Caco-2 (cell line): Measurements from ENCODE around the gene GDF11. TPM values are rescaled to one million over a fixed set of nuclear protein-coding genes. Genes with fewer than 3 reads are reported as not detected.

ENCODE experiments used
- BruUV-seq: library from RNA; stranded (reverse); fragments of 400-500 nt; replicated peaks from 2 replicates; lab custom pipeline; 2021; lab: Mats Ljungman, UMichigan
- CTCF ChIA-PET: fragments of 300-600 bp; sonication (Branson Sonifier 250); formaldehyde crosslinking; loops from one replicate; lab custom pipeline; 2022; ENCODE audit warnings: antibody characterized with exemption; lab: Charles Lee
- POLR2A ChIA-PET: fragments of 300-600 bp; sonication (Branson Sonifier 250); formaldehyde crosslinking; loops from one replicate; lab custom pipeline; 2022; ENCODE audit warnings: antibody characterized with exemption; lab: Charles Lee
- DNase-seq, 2 experiments: peaks; one replicate each; pipeline versions ENCODE4 v3.0.0 to v3.0.0-alpha.2; 2020 to 2022
- H3K27me3 ChIP-seq: replicated peaks from 2 replicates; pipeline ENCODE4 v1.6.0; 2011; ENCODE audit warnings: low read length; ENCODE audit not compliant: control insufficient read depth, insufficient read depth
- H3K36me3 ChIP-seq: 2 replicates; pipeline ENCODE4 v1.5.1; 2011; ENCODE audit warnings: low read length; ENCODE audit not compliant: control insufficient read depth, insufficient read depth
- H3K4me1 ChIP-seq: fragments of 250-450 bp; sonication (Bioruptor Pico); 2 replicates; pipeline ENCODE4 v1.5.1; 2020; ENCODE audit warnings: mild to moderate bottlenecking
- H3K4me3 ChIP-seq: 2 replicates; pipeline ENCODE4 v1.5.1; 2011; ENCODE audit warnings: low read depth, mild to moderate bottlenecking, control low read depth, low read length
- H3K9me3 ChIP-seq: fragments of 250-450 bp; sonication (Bioruptor Pico); 2 replicates; pipeline ENCODE4 v1.5.1; 2020; ENCODE audit warnings: mild to moderate bottlenecking, moderate library complexity
- H3K27ac Mint-ChIP-seq: one replicate; pipeline ENCODE4 v1.8.0; 2022; ENCODE audit warnings: mixed read lengths; ENCODE audit not compliant: unreplicated experiment
- H3K27me3 Mint-ChIP-seq: one replicate; pipeline ENCODE4 v1.8.0; 2022; ENCODE audit warnings: mixed read lengths; ENCODE audit not compliant: insufficient read depth, unreplicated experiment
- H3K36me3 Mint-ChIP-seq: one replicate; pipeline ENCODE4 v1.8.0; 2022; ENCODE audit warnings: mild to moderate bottlenecking, mixed read lengths; ENCODE audit not compliant: insufficient read depth, unreplicated experiment
- H3K4me1 Mint-ChIP-seq: one replicate; pipeline ENCODE4 v1.8.0; 2022; ENCODE audit warnings: low read depth, mixed read lengths; ENCODE audit not compliant: unreplicated experiment
- H3K4me3 Mint-ChIP-seq: one replicate; pipeline ENCODE4 v1.8.0; 2022; ENCODE audit warnings: mild to moderate bottlenecking, moderate library complexity, mixed read lengths; ENCODE audit not compliant: unreplicated experiment
- H3K9me3 Mint-ChIP-seq: one replicate; pipeline ENCODE4 v1.8.0; 2022; ENCODE audit warnings: mixed read lengths; ENCODE audit not compliant: unreplicated experiment
- CTCF ChIP-seq, 2 experiments: fragments of 200-600 bp in 1 of 2; IDR thresholded peaks; 1 replicate in 1 of 2; 2 replicates in 1 of 2; pipeline versions ENCODE4 v1.5.1 to v1.8.0; 2011 to 2022; ENCODE audit warnings: antibody characterized with exemption in 1 of 2, control low read depth in 1 of 2, inconsistent platforms in 1 of 2, low read depth in 1 of 2, low read length in 1 of 2, mild to moderate bottlenecking in 1 of 2, moderate library complexity in 1 of 2; ENCODE audit not compliant: insufficient read depth in 1 of 2, severe bottlenecking in 1 of 2, unreplicated experiment in 1 of 2
- intact Hi-C: fragments of 100-400 bp; cut with micrococcal nuclease; formaldehyde crosslinking; loops from one replicate; pipeline ENCODE4 v1.10.0; 2022; ENCODE audit not compliant: unreplicated experiment
- total RNA-seq: library from RNA; stranded (reverse); gene quantifications from 2 replicates; pipeline ENCODE4 v1.2.3, GENCODE V29; 2022

The GDF11 gene
- total RNA-seq, 1 experiment from 2014 or later: 11.0 TPM

GRCh38 chr12:55771736-55772135 lies 28.8 kb downstream of the GDF11 start:
- Mint-ChIP-seq H3K36me3 (peaks cover 78% of the 10 kb centered on the region), H3K4me1 (peaks cover 7% of the 10 kb centered on the region), H3K27ac (no peak overlapping the region), H3K9me3 (no peaks in the 10 kb centered on the region), H3K27me3 (no peaks in the 10 kb centered on the region), H3K4me3 (no peak overlapping the region)
- no peak for DNase-seq
- Histone ChIP-seq H3K4me1 (no peaks in the 10 kb centered on the region), H3K27me3 (no peaks in the 10 kb centered on the region), H3K9me3 (no peaks in the 10 kb centered on the region), H3K36me3 (peaks cover 2% of the 10 kb centered on the region; the same call in 1 of the 2 replicates), H3K4me3 (no peak overlapping the region)
- BruUV-seq: no TSS peak
- ChIA-PET POLR2A (no interaction called here), CTCF (no interaction called here)
- intact Hi-C loops: no loop called here
- no peak for TF ChIP-seq CTCF (IDR thresholded peaks at IDR 0.05; ENCODE audit: insufficient read depth in 1 of 2, low read depth in 1 of 2, low read length in 1 of 2, severe bottlenecking in 1 of 2, unreplicated experiment in 1 of 2)

- POLR2A ChIA-PET: interaction anchor here (1.6 kb wide), 1 partner anchor 40 kb away, joined by 9 read pairs; the partner anchor contains the start of genes ORMDL2 and SARNP
- BruUV-seq: no TSS peak
- CTCF ChIA-PET: interaction anchor here (0.7 to 2.1 kb wide), 5 partner anchors 20 to 96 kb away, joined by 3 to 11 read pairs (median 5); a partner anchor contains a TSS
- Histone ChIP-seq H3K4me1 (peaks cover 21% of the 10 kb centered on the region), H3K9me3 (no peaks in the 10 kb centered on the region), H3K27me3 (no peaks in the 10 kb centered on the region), H3K36me3 (0 out of 2 replicates have a peak, but pooled peaks cover 2% of the 10 kb centered on the region), H3K4me3 (no peak overlapping the region)
- Mint-ChIP-seq H3K27ac (peak overlapping the region; percentile 50), H3K4me3 (no peak overlapping the region), H3K27me3 (no peaks in the 10 kb centered on the region), H3K36me3 (peaks cover 92% of the 10 kb centered on the region), H3K4me1 (peaks cover 13% of the 10 kb centered on the region), H3K9me3 (no peaks in the 10 kb centered on the region)
- intact Hi-C loops: loop anchor here (1.0 kb wide), 1 partner anchor 11 kb away; no protein-coding TSS in a partner anchor
- no peak for TF ChIP-seq CTCF (IDR thresholded peaks at IDR 0.05; ENCODE audit: insufficient read depth in 1 of 2, low read depth in 1 of 2, low read length in 1 of 2, severe bottlenecking in 1 of 2, unreplicated experiment in 1 of 2)
- no peak for DNase-seq
Observed at GRCh38 chr12:55777856-55778255, 34.9 kb downstream of the GDF11 start.

GRCh38 chr12:55780685-55781084 lies 37.8 kb downstream of the GDF11 start:
- Mint-ChIP-seq H3K4me1 (peaks cover 13% of the 10 kb centered on the region), H3K9me3 (no peaks in the 10 kb centered on the region), H3K27ac (no peak overlapping the region), H3K36me3 (peaks cover 98% of the 10 kb centered on the region), H3K4me3 (no peak overlapping the region), H3K27me3 (no peaks in the 10 kb centered on the region)
- H3K27me3 ChIP-seq: no peaks in the 10 kb centered on the region
- no peak overlapping the region for H3K4me3 ChIP-seq
- H3K9me3 ChIP-seq: no peaks in the 10 kb centered on the region
- peaks cover 21% of the 10 kb centered on the region for H3K4me1 ChIP-seq
- ChIA-PET CTCF (interaction anchor here (0.7 kb wide), 1 partner anchor 146 kb away, joined by 4 read pairs; no protein-coding TSS in a partner anchor), POLR2A (no interaction called here)
- intact Hi-C loops: no loop called here
- H3K36me3 ChIP-seq: 0 out of 2 replicates have a peak, but pooled peaks cover 2% of the 10 kb centered on the region
- BruUV-seq: no TSS peak
- no peak for TF ChIP-seq CTCF (IDR thresholded peaks at IDR 0.05; ENCODE audit: insufficient read depth in 1 of 2, low read depth in 1 of 2, low read length in 1 of 2, severe bottlenecking in 1 of 2, unreplicated experiment in 1 of 2)
- DNase-seq: no peak
